Muscle of leg (tissue), 11 donors: ENCODE measurements around the gene CCDC92. TPM values are rescaled to one million over a fixed set of nuclear protein-coding genes. Genes with fewer than 3 reads are reported as not detected.
A peak's percentile ranks its signal among the peaks of the same experiment; 100 is the strongest.

Source experiments
- DNase-seq: peaks from one replicate; pipeline ENCODE4 v3.0.0; 2013
- H3K27ac ChIP-seq: one replicate; pipeline ENCODE4 v1.5.1; 2013; ENCODE audit warnings: mild to moderate bottlenecking, low read length, control low read depth
- H3K27me3 ChIP-seq: one replicate; pipeline ENCODE4 v1.6.1; 2013; ENCODE audit warnings: low read length; ENCODE audit not compliant: control insufficient read depth, insufficient read depth
- H3K36me3 ChIP-seq: one replicate; pipeline ENCODE4 v1.6.1; 2013; ENCODE audit warnings: low read length; ENCODE audit not compliant: control insufficient read depth, insufficient read depth
- H3K4me1 ChIP-seq: one replicate; pipeline ENCODE4 v1.6.1; 2013; ENCODE audit warnings: low read length; ENCODE audit not compliant: control insufficient read depth, insufficient read depth
- H3K4me3 ChIP-seq: one replicate; pipeline ENCODE4 v1.5.1; 2013; ENCODE audit warnings: low read length, control low read depth
- H3K9me3 ChIP-seq: replicated peaks from 2 replicates; pipeline ENCODE4 v1.6.1; 2013; ENCODE audit warnings: low read depth, low read length; ENCODE audit not compliant: control insufficient read depth
- WGBS: methylation state at CpG from one replicate; pipeline ENCODE4 v1.1.5; 2013; ENCODE audit warnings: missing lambda C conversion rate; ENCODE audit not compliant: insufficient coverage; 5-methylcytosine and 5-hydroxymethylcytosine counted together
- polyA plus RNA-seq, 8 donors: library from polyadenylated mRNA; unstranded; fragments of 120-200 nt; gene quantifications; one replicate each; pipeline versions ENCODE4 v1.2.1 to v1.2.3, GENCODE V29; 2013; ENCODE audit warnings: inconsistent platforms in 1 of 8, low replicate concordance in 1 of 8; ENCODE audit not compliant: insufficient read length in 8 of 8, insufficient read depth in 1 of 8
- total RNA-seq: library from RNA; stranded (reverse); fragments of 120-200 nt; gene quantifications from one replicate; pipeline ENCODE4 v1.2.4, GENCODE V29; 2013

The CCDC92 gene
- total and polyA plus RNA-seq, 9 donors, result 7.4 to 30.9 (median 29.3) TPM

- Histone ChIP-seq H3K27me3 (no peaks in the 10 kb centered on the region), H3K27ac (no peak overlapping the region), H3K36me3 (peaks cover 51% of the 10 kb centered on the region), H3K4me3 (no peak overlapping the region), H3K4me1 (no peaks in the 10 kb centered on the region), H3K9me3 (no peaks in the 10 kb centered on the region)
- 91% methylated on average over 5 of the region's 8 CpGs for WGBS
- no peak for DNase-seq
Observed at GRCh38 chr12:123992118-123992825, 19.6 kb upstream of the CCDC92 start.

GRCh38 chr12:123991372-123991951 is 18.8 kb upstream of the CCDC92 start:
- no peak overlapping the region for H3K27ac ChIP-seq
- WGBS, result no CpG with 5 or more reads among the region's 2 CpGs
- H3K27me3 ChIP-seq, result no peaks in the 10 kb centered on the region

GRCh38 chr12:123990511-123990910 is 17.9 kb upstream of the CCDC92 start:
- Histone ChIP-seq H3K27me3 (no peaks in the 10 kb centered on the region), H3K4me3 (no peak overlapping the region), H3K9me3 (no peaks in the 10 kb centered on the region), H3K4me1 (peaks cover 6% of the 10 kb centered on the region), H3K36me3 (peaks cover 51% of the 10 kb centered on the region), H3K27ac (no peak overlapping the region)
- peak; percentile 39 for DNase-seq
- no CpG with 5 or more reads among the region's 4 CpGs for WGBS

More at GRCh38 chr12:123991372-123991951, 18.8 kb upstream of the CCDC92 start:
- Histone ChIP-seq H3K36me3 (peaks cover 51% of the 10 kb centered on the region), H3K4me3 (no peak overlapping the region), H3K9me3 (no peaks in the 10 kb centered on the region), H3K4me1 (peaks cover 2% of the 10 kb centered on the region)
- no peak for DNase-seq

GRCh38 chr12:123989753-123990152 is 17.1 kb upstream of the CCDC92 start:
- Histone ChIP-seq H3K27me3 (no peaks in the 10 kb centered on the region), H3K36me3 (peaks cover 44% of the 10 kb centered on the region), H3K27ac (no peak overlapping the region), H3K4me3 (no peak overlapping the region), H3K4me1 (peaks cover 6% of the 10 kb centered on the region), H3K9me3 (no peaks in the 10 kb centered on the region)
- DNase-seq, result no peak
- no CpG with 5 or more reads among the region's 1 CpG for WGBS

DNA sequence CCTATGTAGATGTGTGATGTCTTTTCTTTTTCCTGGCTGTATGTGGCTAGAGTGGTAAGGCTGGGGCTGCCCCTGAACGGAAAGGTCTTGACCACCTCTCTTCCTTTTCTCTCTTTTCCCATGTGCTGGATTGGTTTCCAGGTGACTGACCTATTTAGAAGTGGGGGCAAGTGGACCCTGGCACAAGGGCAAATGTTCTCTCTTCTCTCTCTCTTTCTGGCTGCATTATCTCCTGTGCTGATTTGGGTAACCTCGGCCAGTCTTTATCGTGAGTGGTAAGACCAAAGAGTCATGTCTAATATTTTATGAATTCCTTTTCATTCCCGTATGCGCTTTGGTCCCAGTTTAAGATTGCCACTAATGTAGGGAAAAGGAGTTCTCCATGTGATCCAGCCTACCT is 16.5 kb upstream of the CCDC92 start:
- Histone ChIP-seq H3K4me3 (no peak overlapping the region), H3K4me1 (peaks cover 6% of the 10 kb centered on the region), H3K9me3 (no peaks in the 10 kb centered on the region), H3K27ac (no peak overlapping the region), H3K36me3 (peaks cover 42% of the 10 kb centered on the region), H3K27me3 (no peaks in the 10 kb centered on the region)
- DNase-seq, result no peak
- 88% methylated on average over 3 of the region's 5 CpGs for whole genome bisulfite sequencing

DNA sequence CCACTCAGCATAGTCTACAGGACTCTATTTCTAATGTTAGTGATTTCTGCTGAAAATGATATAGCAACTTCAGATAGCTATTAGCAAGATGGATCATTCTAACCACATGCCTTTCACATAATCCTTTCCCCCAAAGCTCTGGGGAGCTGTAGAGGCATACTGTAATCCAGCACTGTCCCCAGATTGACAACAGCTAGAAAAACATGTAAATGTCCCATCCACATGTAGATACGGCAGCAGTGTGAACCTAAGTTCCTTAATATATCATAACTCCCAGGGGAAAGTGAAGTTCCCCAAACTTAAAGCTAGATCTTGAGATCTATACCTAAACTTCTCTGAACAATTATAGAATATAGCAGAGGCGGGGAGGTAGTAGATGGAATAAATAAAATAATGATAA is 14.4 kb upstream of the CCDC92 start:
- no peak overlapping the region for H3K27ac ChIP-seq
- H3K9me3 ChIP-seq, result no peaks in the 10 kb centered on the region
- no CpG with 5 or more reads among the region's 2 CpGs for WGBS
- no peaks in the 10 kb centered on the region for H3K27me3 ChIP-seq
- H3K36me3 ChIP-seq, result peaks cover 38% of the 10 kb centered on the region
- DNase-seq, result no peak
- H3K4me3 ChIP-seq, result no peak overlapping the region
- H3K4me1 ChIP-seq, result peaks cover 6% of the 10 kb centered on the region

GRCh38 chr12:123986374-123986965 is 13.8 kb upstream of the CCDC92 start:
- DNase-seq, result no peak
- Histone ChIP-seq H3K27ac (no peak overlapping the region), H3K4me3 (no peak overlapping the region), H3K9me3 (no peaks in the 10 kb centered on the region), H3K36me3 (peaks cover 34% of the 10 kb centered on the region), H3K4me1 (peaks cover 6% of the 10 kb centered on the region), H3K27me3 (no peaks in the 10 kb centered on the region)
- whole genome bisulfite sequencing, result no CpG with 5 or more reads among the region's 3 CpGs

DNA sequence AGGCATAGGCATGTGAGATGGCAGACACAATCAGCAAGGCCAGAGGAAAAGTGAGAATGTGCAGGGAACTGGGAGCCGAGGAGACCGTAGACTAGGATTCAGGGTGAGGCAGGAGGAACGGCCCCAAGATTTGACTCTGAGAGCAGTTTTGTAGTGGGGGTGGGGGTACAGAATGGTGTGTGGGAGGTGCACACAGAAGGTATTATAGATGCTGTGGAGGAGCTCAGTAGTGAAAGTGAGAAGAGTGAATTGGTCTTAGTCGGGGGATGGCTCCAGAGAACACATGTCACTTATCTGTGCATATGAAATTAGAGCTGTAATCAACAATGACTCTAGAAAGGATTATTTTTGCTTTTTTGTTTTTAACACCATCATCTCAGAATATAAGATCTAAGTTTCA is 12.3 kb upstream of the CCDC92 start:
- peaks cover 24% of the 10 kb centered on the region for H3K36me3 ChIP-seq
- H3K27ac ChIP-seq, result no peak overlapping the region
- H3K9me3 ChIP-seq, result no peaks in the 10 kb centered on the region
- H3K4me3 ChIP-seq, result no peak overlapping the region
- no peak for DNase-seq
- 95% methylated on average over 3 of the region's 4 CpGs for WGBS
- no peaks in the 10 kb centered on the region for H3K27me3 ChIP-seq
- peaks cover 6% of the 10 kb centered on the region for H3K4me1 ChIP-seq

DNA sequence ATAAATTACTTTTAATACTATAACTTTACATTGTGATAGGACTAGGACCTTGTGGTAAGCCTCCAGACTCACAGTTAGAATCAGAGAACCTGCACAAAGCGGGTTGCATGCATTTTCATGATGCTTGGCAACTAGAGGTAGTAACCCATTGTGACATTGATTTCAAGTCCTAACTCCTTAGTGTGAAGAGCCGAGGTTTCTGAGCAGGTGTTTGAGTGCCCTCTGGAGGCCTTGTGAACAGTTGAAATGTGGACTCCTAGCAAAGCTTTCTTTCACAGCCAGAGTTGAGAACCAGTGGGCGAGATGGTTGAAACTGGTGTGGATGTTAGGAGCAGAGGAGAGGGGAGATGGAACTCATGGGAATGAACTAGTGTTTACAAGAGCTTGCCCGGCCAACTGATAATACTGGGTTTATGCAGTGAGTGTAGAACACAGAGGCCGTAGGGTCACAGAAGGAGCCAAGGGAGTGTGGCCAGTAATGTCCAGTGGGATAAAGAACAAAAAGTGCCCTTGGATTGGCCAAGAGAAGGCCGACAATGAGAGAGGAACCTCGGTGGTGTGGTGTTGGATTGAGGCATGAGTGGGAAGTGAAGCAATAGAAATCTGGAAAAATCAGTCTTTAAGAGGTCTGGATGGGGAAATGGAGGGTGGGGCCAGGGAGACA is 11.3 kb upstream of the CCDC92 start:
- DNase-seq, result peak; percentile 61
- Histone ChIP-seq H3K4me3 (no peak overlapping the region), H3K4me1 (peaks cover 6% of the 10 kb centered on the region), H3K9me3 (no peaks in the 10 kb centered on the region), H3K36me3 (peaks cover 20% of the 10 kb centered on the region), H3K27ac (no peak overlapping the region), H3K27me3 (no peaks in the 10 kb centered on the region)
- WGBS, result 67% methylated on average over 7 of the region's 7 CpGs

DNA sequence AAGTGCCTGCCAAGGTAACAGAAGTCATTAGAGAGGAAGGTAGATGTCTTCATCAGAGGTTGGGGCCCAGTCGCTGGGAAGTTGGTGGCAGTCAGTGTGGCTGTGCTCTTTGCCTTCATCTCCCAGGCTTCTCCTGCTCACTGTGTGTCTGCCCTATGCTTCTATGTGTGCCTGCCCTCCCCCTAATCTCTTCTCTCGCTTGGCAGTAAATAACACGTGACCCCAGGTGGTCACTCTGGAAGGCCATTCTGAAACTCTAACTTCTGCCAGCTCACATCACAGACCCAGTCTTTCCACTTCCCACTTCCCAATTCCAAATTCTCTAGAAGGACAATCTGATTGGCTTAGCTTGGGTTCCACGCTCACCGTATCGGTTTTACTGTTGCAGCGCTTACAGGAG is 9.6 kb upstream of the CCDC92 start:
- DNase-seq, result no peak
- H3K27me3 ChIP-seq, result no peaks in the 10 kb centered on the region
- H3K4me3 ChIP-seq, result no peak overlapping the region
- H3K4me1 ChIP-seq, result peaks cover 6% of the 10 kb centered on the region
- WGBS, result 87% methylated on average over 6 of the region's 7 CpGs
- no peaks in the 10 kb centered on the region for H3K9me3 ChIP-seq
- H3K27ac ChIP-seq, result no peak overlapping the region
- H3K36me3 ChIP-seq, result peaks cover 10% of the 10 kb centered on the region
